ENCODE results near the gene C20orf96.

C20orf96 gene

DNA sequence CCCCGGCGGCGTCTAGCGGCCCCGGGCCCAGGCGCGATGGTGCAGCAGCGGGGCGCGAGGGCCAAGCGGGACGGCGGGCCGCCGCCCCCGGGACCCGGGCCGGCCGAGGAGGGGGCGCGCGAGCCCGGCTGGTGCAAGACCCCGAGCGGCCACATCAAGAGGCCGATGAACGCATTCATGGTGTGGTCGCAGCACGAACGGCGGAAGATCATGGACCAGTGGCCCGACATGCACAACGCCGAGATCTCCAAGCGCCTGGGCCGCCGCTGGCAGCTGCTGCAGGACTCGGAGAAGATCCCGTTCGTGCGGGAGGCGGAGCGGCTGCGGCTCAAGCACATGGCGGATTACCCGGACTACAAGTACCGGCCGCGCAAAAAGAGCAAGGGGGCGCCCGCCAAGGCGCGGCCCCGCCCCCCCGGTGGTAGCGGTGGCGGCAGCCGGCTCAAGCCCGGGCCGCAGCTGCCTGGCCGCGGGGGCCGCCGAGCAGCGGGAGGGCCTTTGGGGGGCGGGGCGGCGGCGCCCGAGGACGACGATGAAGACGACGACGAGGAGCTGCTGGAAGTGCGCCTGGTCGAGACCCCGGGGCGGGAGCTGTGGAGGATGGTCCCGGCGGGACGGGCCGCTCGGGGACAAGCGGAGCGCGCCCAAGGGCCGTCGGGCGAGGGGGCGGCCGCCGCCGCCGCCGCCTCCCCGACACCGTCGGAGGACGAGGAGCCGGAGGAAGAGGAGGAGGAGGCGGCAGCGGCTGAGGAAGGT, 35.5 kb upstream of the C20orf96 start:
- no peaks in the 10 kb centered on the region for H3K36me3 ChIP-seq (ENCODE audit: control insufficient read depth in 2 of 2, insufficient read depth in 2 of 2, low read length in 2 of 2)
- H3K9ac ChIP-seq (ENCODE audit: low read length in 2 of 2), result peak overlapping the region; percentile 37 to 51
- H3K4me1 ChIP-seq (ENCODE audit: control insufficient read depth, insufficient read depth, low read length), result peaks cover 36% of the 10 kb centered on the region
- H3K27ac ChIP-seq (ENCODE audit: low read length), result peak overlapping the region; percentile 81
- no peaks in the 10 kb centered on the region for H3K9me3 ChIP-seq (ENCODE audit: control insufficient read depth in 2 of 2, low read length in 2 of 2)
- H3K4me3 ChIP-seq (ENCODE audit: low read length in 2 of 2), result peak overlapping the region; percentile 69 to 85
- H3K27me3 ChIP-seq (ENCODE audit: control insufficient read depth in 1 of 2, insufficient read depth in 2 of 2, low read length in 2 of 2), result no peaks in the 10 kb centered on the region

- peaks cover 0 to 2% of the 10 kb centered on the region in 2 donors for H3K36me3 ChIP-seq (ENCODE audit: control insufficient read depth in 2 of 2, insufficient read depth in 2 of 2, low read length in 2 of 2)
- H3K27me3 ChIP-seq (ENCODE audit: control insufficient read depth in 1 of 2, insufficient read depth in 2 of 2, low read length in 2 of 2), result no peaks in the 10 kb centered on the region
- peak within 1 kb of the TSS; percentile 88 for H3K27ac ChIP-seq (ENCODE audit: low read length)
- H3K4me1 ChIP-seq (ENCODE audit: control insufficient read depth, insufficient read depth, low read length), result peaks cover 28% of the 10 kb centered on the region
- peak within 1 kb of the TSS; percentile 85 to 97 for H3K4me3 ChIP-seq (ENCODE audit: low read length in 2 of 2)
- peak within 1 kb of the TSS; percentile 79 to 80 for H3K9ac ChIP-seq (ENCODE audit: low read length in 2 of 2)
- no peaks in the 10 kb centered on the region for H3K9me3 ChIP-seq (ENCODE audit: control insufficient read depth in 2 of 2, low read length in 2 of 2)
These were observed 34.7 kb upstream of the C20orf96 start, which contains the start of gene SOX12 for GRCh38 chr20:325045-325888. TSS of gene SOX12 (plus strand) at chr20:325552. CDS start at chr20:325925, 373 bp downstream.

GRCh38 chr20:324177-325044, 33.9 kb upstream of the C20orf96 start:
- no peaks in the 10 kb centered on the region for H3K27me3 ChIP-seq (ENCODE audit: control insufficient read depth in 1 of 2, insufficient read depth in 2 of 2, low read length in 2 of 2)
- H3K27ac ChIP-seq (ENCODE audit: low read length), result peak overlapping the region; percentile 88
- no peaks in the 10 kb centered on the region for H3K9me3 ChIP-seq (ENCODE audit: control insufficient read depth in 2 of 2, low read length in 2 of 2)
- H3K36me3 ChIP-seq (ENCODE audit: control insufficient read depth in 2 of 2, insufficient read depth in 2 of 2, low read length in 2 of 2), result peaks cover 0 to 2% of the 10 kb centered on the region in 2 donors
- peak overlapping the region; percentile 85 to 97 for H3K4me3 ChIP-seq (ENCODE audit: low read length in 2 of 2)
- peaks cover 23% of the 10 kb centered on the region for H3K4me1 ChIP-seq (ENCODE audit: control insufficient read depth, insufficient read depth, low read length)
- H3K9ac ChIP-seq (ENCODE audit: low read length in 2 of 2), result peak overlapping the region; percentile 79 to 80

GRCh38 chr20:316316-317068, 25.9 kb upstream of the C20orf96 start:
- no peak overlapping the region for H3K27ac ChIP-seq (ENCODE audit: low read length)
- H3K9ac ChIP-seq (ENCODE audit: low read length in 2 of 2), result no peak overlapping the region
- no peaks in the 10 kb centered on the region for H3K27me3 ChIP-seq (ENCODE audit: control insufficient read depth in 1 of 2, insufficient read depth in 2 of 2, low read length in 2 of 2)
- H3K4me1 ChIP-seq (ENCODE audit: control insufficient read depth, insufficient read depth, low read length), result no peaks in the 10 kb centered on the region
- no peak overlapping the region for H3K4me3 ChIP-seq (ENCODE audit: low read length in 2 of 2)
- H3K36me3 ChIP-seq (ENCODE audit: control insufficient read depth in 2 of 2, insufficient read depth in 2 of 2, low read length in 2 of 2), result peaks cover 5% of the 10 kb centered on the region in 2 donors
- H3K9me3 ChIP-seq (ENCODE audit: control insufficient read depth in 2 of 2, low read length in 2 of 2), result no peaks in the 10 kb centered on the region

DNA sequence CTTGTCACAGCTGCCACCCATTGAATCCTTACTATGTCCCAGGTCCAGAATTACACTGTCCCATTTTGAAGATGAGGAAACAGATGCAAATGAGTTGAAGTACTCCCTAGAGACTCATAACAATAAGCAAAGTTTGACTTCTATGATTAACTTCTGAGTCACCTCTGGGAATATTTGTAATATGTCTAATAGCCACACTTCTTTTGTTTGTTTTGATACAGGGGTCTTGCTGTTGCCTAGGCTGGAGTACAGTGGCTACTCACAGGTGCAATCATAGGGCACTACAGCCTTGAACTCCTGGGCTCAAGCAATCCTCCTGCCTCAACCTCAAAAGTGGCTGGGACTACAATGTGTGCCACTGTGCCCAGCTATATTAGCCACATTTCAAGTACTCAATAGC, 23.4 kb upstream of the C20orf96 start:
- Histone ChIP-seq H3K27me3 (ENCODE audit: control insufficient read depth in 1 of 2, insufficient read depth in 2 of 2, low read length in 2 of 2) (no peaks in the 10 kb centered on the region), H3K27ac (ENCODE audit: low read length) (no peak overlapping the region), H3K4me1 (ENCODE audit: control insufficient read depth, insufficient read depth, low read length) (peaks cover 16% of the 10 kb centered on the region), H3K9ac (ENCODE audit: low read length in 2 of 2) (no peak overlapping the region), H3K9me3 (ENCODE audit: control insufficient read depth in 2 of 2, low read length in 2 of 2) (no peaks in the 10 kb centered on the region), H3K4me3 (ENCODE audit: low read length in 2 of 2) (no peak overlapping the region), H3K36me3 (ENCODE audit: control insufficient read depth in 2 of 2, insufficient read depth in 2 of 2, low read length in 2 of 2) (peaks cover 3 to 5% of the 10 kb centered on the region in 2 donors)

DNA sequence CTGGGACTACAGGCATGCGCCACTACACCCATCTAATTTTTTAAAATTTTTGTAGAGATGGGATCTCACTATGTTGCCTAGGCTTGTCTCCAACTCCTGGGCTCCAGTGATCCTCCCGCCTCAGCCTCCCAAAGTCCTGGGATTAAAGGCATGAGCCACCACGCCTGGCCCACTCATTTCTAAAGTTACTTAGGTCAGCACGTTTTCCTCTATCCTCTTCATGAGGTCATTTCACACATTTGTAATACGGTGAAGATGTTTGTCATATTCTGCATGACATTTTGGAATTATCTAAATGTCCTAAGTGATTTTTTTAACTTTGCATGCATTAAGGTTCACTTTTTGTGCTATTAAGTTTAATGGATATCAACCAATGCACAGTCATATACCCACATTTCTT, 22.9 kb upstream of the C20orf96 start:
- H3K9ac ChIP-seq (ENCODE audit: low read length in 2 of 2), result no peak overlapping the region
- no peak overlapping the region for H3K4me3 ChIP-seq (ENCODE audit: low read length in 2 of 2)
- no peaks in the 10 kb centered on the region for H3K9me3 ChIP-seq (ENCODE audit: control insufficient read depth in 2 of 2, low read length in 2 of 2)
- H3K27ac ChIP-seq (ENCODE audit: low read length), result no peak overlapping the region
- peaks cover 16% of the 10 kb centered on the region for H3K4me1 ChIP-seq (ENCODE audit: control insufficient read depth, insufficient read depth, low read length)
- H3K36me3 ChIP-seq (ENCODE audit: control insufficient read depth in 2 of 2, insufficient read depth in 2 of 2, low read length in 2 of 2), result peaks cover 3 to 5% of the 10 kb centered on the region in 2 donors
- no peaks in the 10 kb centered on the region for H3K27me3 ChIP-seq (ENCODE audit: control insufficient read depth in 1 of 2, insufficient read depth in 2 of 2, low read length in 2 of 2)

GRCh38 chr20:312866-313265, 22.3 kb upstream of the C20orf96 start:
- no peak overlapping the region for H3K9ac ChIP-seq (ENCODE audit: low read length in 2 of 2)
- H3K4me3 ChIP-seq (ENCODE audit: low read length in 2 of 2), result no peak overlapping the region
- H3K4me1 ChIP-seq (ENCODE audit: control insufficient read depth, insufficient read depth, low read length), result peaks cover 16% of the 10 kb centered on the region
- no peaks in the 10 kb centered on the region for H3K9me3 ChIP-seq (ENCODE audit: control insufficient read depth in 2 of 2, low read length in 2 of 2)
- H3K36me3 ChIP-seq (ENCODE audit: control insufficient read depth in 2 of 2, insufficient read depth in 2 of 2, low read length in 2 of 2), result peaks cover 0 to 3% of the 10 kb centered on the region in 2 donors
- no peaks in the 10 kb centered on the region for H3K27me3 ChIP-seq (ENCODE audit: control insufficient read depth in 1 of 2, insufficient read depth in 2 of 2, low read length in 2 of 2)
- H3K27ac ChIP-seq (ENCODE audit: low read length), result no peak overlapping the region

DNA sequence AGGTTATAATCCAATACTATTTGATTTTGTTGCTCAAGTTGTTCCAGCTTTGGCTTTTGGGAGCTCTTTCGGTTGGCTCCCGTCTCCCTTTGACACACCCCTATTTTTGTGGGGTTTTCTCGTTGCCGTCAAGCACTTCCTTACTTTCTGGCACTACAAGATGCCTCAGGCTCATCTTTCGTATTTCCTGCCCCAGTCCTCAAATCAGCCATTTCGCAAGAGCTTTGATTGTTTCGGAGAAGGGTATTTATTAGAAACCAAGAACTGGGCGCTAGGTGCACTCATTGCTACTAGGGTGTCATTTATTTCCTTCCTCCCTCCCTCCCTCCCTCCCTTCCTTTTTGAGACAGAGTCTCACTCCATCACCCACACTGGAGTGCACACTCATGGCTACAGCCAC, 21.5 kb upstream of the C20orf96 start:
- no peaks in the 10 kb centered on the region for H3K27me3 ChIP-seq (ENCODE audit: control insufficient read depth in 1 of 2, insufficient read depth in 2 of 2, low read length in 2 of 2)
- peaks cover 16% of the 10 kb centered on the region for H3K4me1 ChIP-seq (ENCODE audit: control insufficient read depth, insufficient read depth, low read length)
- peaks cover 0 to 2% of the 10 kb centered on the region in 2 donors for H3K36me3 ChIP-seq (ENCODE audit: control insufficient read depth in 2 of 2, insufficient read depth in 2 of 2, low read length in 2 of 2)
- no peak overlapping the region for H3K4me3 ChIP-seq (ENCODE audit: low read length in 2 of 2)
- H3K9me3 ChIP-seq (ENCODE audit: control insufficient read depth in 2 of 2, low read length in 2 of 2), result no peaks in the 10 kb centered on the region
- H3K27ac ChIP-seq (ENCODE audit: low read length), result no peak overlapping the region
- H3K9ac ChIP-seq (ENCODE audit: low read length in 2 of 2), result no peak overlapping the region

DNA sequence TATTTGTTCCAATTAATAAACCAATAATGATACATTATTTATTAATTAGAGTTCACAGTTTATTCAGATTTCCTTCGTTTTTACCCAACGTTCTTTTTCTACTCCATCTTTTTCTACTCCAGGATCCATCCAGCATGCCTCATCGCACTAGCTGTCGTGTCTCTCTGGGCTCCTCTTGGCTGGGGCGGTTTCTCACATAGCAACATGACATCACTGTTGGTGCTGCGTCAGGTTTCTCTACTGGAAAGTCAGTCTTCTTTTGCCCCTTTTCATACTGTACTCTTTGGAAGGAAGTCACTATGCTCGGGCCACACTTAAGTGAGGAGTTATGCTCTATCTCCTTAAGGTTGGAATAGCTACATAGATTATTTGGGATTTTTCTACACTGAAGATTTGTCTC, 21.1 kb upstream of the C20orf96 start:
- Histone ChIP-seq H3K27me3 (ENCODE audit: control insufficient read depth in 1 of 2, insufficient read depth in 2 of 2, low read length in 2 of 2) (no peaks in the 10 kb centered on the region), H3K27ac (ENCODE audit: low read length) (no peak overlapping the region), H3K9ac (ENCODE audit: low read length in 2 of 2) (no peak overlapping the region), H3K4me3 (ENCODE audit: low read length in 2 of 2) (no peak overlapping the region), H3K36me3 (ENCODE audit: control insufficient read depth in 2 of 2, insufficient read depth in 2 of 2, low read length in 2 of 2) (no peaks in the 10 kb centered on the region), H3K9me3 (ENCODE audit: control insufficient read depth in 2 of 2, low read length in 2 of 2) (no peaks in the 10 kb centered on the region), H3K4me1 (ENCODE audit: control insufficient read depth, insufficient read depth, low read length) (peaks cover 16% of the 10 kb centered on the region)

GRCh38 chr20:310645-311044, 20.1 kb upstream of the C20orf96 start:
- H3K4me1 ChIP-seq (ENCODE audit: control insufficient read depth, insufficient read depth, low read length), result peaks cover 16% of the 10 kb centered on the region
- peak overlapping the region in 1 of 2 donors; percentile 69 for H3K4me3 ChIP-seq (ENCODE audit: low read length in 2 of 2)
- H3K27ac ChIP-seq (ENCODE audit: low read length), result peak overlapping the region; percentile 77
- H3K27me3 ChIP-seq (ENCODE audit: control insufficient read depth in 1 of 2, insufficient read depth in 2 of 2, low read length in 2 of 2), result no peaks in the 10 kb centered on the region
- no peak overlapping the region for H3K9ac ChIP-seq (ENCODE audit: low read length in 2 of 2)
- no peaks in the 10 kb centered on the region for H3K36me3 ChIP-seq (ENCODE audit: control insufficient read depth in 2 of 2, insufficient read depth in 2 of 2, low read length in 2 of 2)
- H3K9me3 ChIP-seq (ENCODE audit: control insufficient read depth in 2 of 2, low read length in 2 of 2), result no peaks in the 10 kb centered on the region

All from stomach smooth muscle (tissue), 2 donors.